Activated CD4-positive, alpha-beta memory T cell treated with anti-CD3 and anti-CD28 coated beads for 36 hours (primary cell): ENCODE results near the gene DAB2IP. TPM values are rescaled to one million over a fixed set of nuclear protein-coding genes. Genes with fewer than 3 reads are reported as not detected.

Source experiments
- CTCF ChIA-PET: fragments of 350-600 bp; sonication (Branson Sonifier 250); formaldehyde crosslinking; loops from one replicate; lab custom pipeline; 2021; ENCODE audit warnings: antibody characterized with exemption, inconsistent platforms; lab: Charles Lee
- POLR2A ChIA-PET: fragments of 350-600 bp; sonication (Branson Sonifier 250); formaldehyde crosslinking; loops from one replicate; lab custom pipeline; 2021; ENCODE audit warnings: antibody characterized with exemption; lab: Charles Lee
- DNase-seq: peaks from one replicate; pipeline ENCODE4 v3.0.0-alpha.2; 2020
- H3K27ac Mint-ChIP-seq: one replicate; pipeline ENCODE4 v1.8.0; 2021; ENCODE audit warnings: mixed read lengths
- H3K27me3 Mint-ChIP-seq: one replicate; pipeline ENCODE4 v1.8.0; 2021; ENCODE audit warnings: mixed read lengths
- H3K36me3 Mint-ChIP-seq: one replicate; pipeline ENCODE4 v1.8.0; 2021; ENCODE audit warnings: mixed read lengths
- H3K4me1 Mint-ChIP-seq: one replicate; pipeline ENCODE4 v1.8.0; 2021; ENCODE audit warnings: low read depth, mixed read lengths
- H3K4me3 Mint-ChIP-seq: one replicate; pipeline ENCODE4 v1.8.0; 2021; ENCODE audit warnings: mild to moderate bottlenecking, mixed read lengths
- H3K9me3 Mint-ChIP-seq: one replicate; pipeline ENCODE4 v1.8.0; 2021; ENCODE audit warnings: mixed read lengths
- intact Hi-C: fragments of 100-400 bp; cut with micrococcal nuclease; formaldehyde crosslinking; loops from one replicate; pipeline ENCODE4 v1.15.1; 2023
- total RNA-seq, 2 experiments: library from RNA; stranded (reverse); gene quantifications; one replicate each; pipeline ENCODE4 v1.2.3, GENCODE V29; 2021

DAB2IP gene
- total RNA-seq, 2 experiments from 2014 or later = not detected

DNA sequence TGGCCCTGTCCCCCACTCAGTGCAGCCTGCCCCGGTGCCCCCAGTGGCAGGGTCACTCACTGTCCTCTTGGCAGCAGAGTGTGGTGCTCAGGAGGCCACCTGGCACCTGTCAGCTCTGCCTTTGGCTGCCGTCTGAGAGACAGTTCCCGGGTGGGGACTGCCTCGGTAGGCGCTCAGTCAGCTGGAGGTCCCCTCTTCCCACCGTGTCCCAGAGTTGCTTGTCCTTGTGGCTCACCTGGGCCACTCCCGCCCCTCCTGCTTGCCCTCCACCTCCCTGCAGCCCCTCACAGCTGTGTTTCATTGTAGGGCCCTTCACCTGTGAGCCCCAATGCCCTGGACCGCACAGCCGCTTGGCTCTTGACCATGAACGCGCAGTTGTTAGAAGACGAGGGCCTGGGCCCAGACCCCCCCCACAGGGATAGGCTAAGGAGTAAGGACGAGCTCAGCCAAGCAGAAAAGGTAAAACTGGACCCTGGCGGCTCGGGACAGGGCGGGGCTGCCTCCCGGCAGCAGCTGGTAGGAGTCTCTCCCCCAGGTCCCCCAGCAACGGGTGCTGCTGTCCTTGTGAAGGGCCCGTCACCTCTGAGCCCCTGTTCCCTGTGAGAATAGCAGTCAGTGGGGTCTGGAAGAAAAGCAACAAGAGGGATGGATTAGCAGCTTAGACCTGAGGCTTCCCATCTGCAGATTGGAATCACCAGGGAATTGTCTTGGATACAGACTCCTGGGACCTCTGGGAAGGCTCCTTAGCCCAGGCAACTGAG lies 122.7 kb downstream of the DAB2IP start:
- Mint-ChIP-seq H3K4me1 (no peaks in the 10 kb centered on the region), H3K36me3 (no peaks in the 10 kb centered on the region), H3K4me3 (no peak overlapping the region), H3K27me3 (no peaks in the 10 kb centered on the region), H3K27ac (no peak overlapping the region), H3K9me3 (peaks cover 3% of the 10 kb centered on the region)
- ChIA-PET CTCF (interaction anchor here (1.1 kb wide), 1 partner anchor 224 kb away, joined by 3 read pairs; no protein-coding TSS in a partner anchor), POLR2A (no interaction called here)
- no peak for DNase-seq
- intact Hi-C loops = no loop called here

DNA sequence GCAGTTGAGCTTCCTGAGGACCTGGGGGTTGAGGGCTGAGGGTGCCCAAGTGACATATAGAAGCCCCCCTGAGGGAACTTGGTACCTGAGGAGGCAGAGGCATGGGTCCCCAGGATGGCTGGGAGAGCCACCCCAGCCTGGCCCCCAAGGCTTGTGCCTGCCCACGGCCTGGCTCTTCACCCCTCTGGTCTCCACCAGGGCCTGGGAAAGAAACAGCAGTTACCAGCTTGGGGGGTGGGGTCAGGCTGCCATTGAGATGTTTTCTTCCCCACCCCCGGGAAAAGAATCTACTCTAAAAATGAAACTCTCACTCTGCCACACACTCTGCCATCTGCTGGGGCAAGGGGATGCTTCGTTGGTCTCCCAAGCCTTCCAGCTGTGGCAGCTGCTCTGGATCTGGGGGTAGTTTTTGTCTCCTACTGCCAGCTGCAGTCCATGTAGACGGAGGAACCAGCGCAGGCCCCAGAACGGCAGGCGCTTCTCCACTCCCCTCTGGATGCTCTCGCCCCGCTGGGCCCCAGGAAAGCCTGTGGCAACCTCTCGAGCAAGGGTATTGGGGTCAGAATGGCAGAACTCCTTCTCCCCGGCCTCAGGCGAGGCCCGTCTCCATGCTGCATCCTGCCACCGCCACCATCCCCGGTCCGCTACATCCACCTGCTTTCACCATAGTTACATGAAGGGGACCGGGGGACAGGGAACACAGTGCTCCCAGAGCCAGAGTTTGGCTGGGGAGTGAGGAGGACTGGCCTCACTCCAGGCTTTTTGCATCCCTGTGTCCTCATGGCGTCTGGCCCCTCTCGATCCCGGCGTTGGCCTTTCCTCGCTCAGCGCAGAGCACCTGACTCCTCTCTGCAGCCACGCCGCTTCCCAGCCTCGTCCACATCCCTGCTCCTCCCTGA lies 123.5 kb downstream of the DAB2IP start:
- peaks cover 3% of the 10 kb centered on the region for H3K9me3 Mint-ChIP-seq
- H3K4me3 Mint-ChIP-seq = no peak overlapping the region
- no peaks in the 10 kb centered on the region for H3K36me3 Mint-ChIP-seq
- intact Hi-C loops = no loop called here
- ChIA-PET POLR2A (no interaction called here), CTCF (interaction anchor here (1.1 kb wide), 1 partner anchor 225 kb away, joined by 3 read pairs; no protein-coding TSS in a partner anchor)
- peak; percentile 6 for DNase-seq
- peaks cover 2% of the 10 kb centered on the region for H3K27me3 Mint-ChIP-seq
- H3K27ac Mint-ChIP-seq = no peak overlapping the region
- no peaks in the 10 kb centered on the region for H3K4me1 Mint-ChIP-seq

DNA sequence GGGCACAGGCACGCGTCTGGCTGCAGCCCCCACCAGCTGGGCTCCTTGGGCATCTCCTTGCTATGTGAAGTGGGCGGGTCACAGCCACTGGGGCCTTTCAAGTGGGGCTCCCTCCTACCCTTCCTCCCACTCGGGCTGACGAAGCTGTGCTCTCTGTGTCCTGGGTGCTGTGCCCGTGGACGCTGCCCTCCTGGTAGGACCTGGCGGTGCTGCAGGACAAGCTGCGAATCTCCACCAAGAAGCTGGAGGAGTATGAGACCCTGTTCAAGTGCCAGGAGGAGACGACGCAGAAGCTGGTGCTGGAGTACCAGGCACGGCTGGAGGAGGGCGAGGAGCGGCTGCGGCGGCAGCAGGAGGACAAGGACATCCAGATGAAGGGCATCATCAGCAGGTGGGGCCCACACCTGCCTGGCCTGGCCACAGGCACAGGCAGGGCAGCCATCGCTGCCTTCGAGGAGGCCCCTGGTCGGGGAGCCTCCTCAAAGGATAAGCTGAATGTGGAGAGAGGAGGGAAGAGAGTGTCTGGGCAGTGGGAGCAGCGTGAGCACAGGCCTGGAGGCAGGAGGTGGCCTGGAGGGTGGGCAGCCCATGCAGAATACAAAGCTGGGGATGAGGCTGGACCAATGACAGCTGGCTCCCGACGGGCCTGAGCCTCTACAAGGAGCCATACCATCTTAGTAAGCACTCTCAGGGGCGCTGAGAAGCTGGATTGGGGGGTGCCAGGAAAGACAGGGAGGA lies 124.7 kb downstream of the DAB2IP start:
- no peak overlapping the region for H3K4me3 Mint-ChIP-seq
- intact Hi-C loops = no loop called here
- H3K27ac Mint-ChIP-seq = no peak overlapping the region
- H3K9me3 Mint-ChIP-seq = peaks cover 3% of the 10 kb centered on the region
- H3K36me3 Mint-ChIP-seq = no peaks in the 10 kb centered on the region
- POLR2A ChIA-PET = no interaction called here
- CTCF ChIA-PET = no interaction called here
- no peaks in the 10 kb centered on the region for H3K4me1 Mint-ChIP-seq
- DNase-seq = peak; percentile 7
- peaks cover 5% of the 10 kb centered on the region for H3K27me3 Mint-ChIP-seq

DNA sequence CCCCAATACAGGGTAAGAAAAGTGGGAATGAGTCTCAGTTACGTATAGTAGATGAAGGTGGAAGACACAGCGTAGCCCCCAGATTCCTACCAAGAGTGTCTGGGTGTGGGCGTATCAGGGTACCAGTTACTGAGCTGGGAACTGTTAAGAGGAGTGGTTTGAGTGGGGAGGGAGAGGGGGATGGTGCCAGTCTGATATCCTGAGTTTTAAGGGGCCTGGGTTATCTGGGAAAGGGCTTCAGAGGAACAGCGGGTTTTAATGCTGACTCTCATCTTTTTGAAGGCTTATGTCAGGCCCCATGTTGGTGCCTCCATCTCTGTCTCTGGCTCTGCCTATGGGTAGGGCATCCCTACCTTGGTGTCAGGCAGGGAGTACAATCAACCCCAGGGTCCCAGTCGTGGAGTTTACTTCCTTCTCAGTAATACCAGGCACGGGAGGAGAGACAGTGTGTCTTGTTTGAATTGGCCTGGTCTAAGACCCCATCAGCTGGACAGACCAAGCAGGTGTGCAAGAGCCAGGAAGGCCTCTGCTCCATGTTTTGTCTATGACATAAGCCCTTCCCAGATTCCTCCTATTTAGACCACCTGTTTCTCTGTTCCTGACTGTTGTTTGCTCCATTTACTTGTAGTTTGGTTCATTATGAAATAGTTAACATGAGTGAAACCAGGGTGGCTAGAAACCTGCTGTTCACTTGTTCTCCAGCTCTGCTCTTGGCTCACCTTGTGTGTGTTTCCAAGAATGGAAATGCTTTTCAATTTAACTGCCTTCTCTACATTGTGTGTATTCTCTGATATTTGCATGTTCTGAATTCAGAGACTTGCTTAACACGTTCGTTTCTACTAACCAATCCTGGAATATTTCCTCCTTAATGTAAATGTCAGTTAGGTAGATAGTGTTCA lies 125.6 kb downstream of the DAB2IP start:
- Mint-ChIP-seq H3K4me3 (no peak overlapping the region), H3K9me3 (peaks cover 3% of the 10 kb centered on the region), H3K36me3 (no peaks in the 10 kb centered on the region), H3K27me3 (peaks cover 5% of the 10 kb centered on the region), H3K4me1 (no peaks in the 10 kb centered on the region), H3K27ac (no peak overlapping the region)
- CTCF ChIA-PET = no interaction called here
- POLR2A ChIA-PET = no interaction called here
- DNase-seq = peak; percentile 4
- intact Hi-C loops = no loop called here

DNA sequence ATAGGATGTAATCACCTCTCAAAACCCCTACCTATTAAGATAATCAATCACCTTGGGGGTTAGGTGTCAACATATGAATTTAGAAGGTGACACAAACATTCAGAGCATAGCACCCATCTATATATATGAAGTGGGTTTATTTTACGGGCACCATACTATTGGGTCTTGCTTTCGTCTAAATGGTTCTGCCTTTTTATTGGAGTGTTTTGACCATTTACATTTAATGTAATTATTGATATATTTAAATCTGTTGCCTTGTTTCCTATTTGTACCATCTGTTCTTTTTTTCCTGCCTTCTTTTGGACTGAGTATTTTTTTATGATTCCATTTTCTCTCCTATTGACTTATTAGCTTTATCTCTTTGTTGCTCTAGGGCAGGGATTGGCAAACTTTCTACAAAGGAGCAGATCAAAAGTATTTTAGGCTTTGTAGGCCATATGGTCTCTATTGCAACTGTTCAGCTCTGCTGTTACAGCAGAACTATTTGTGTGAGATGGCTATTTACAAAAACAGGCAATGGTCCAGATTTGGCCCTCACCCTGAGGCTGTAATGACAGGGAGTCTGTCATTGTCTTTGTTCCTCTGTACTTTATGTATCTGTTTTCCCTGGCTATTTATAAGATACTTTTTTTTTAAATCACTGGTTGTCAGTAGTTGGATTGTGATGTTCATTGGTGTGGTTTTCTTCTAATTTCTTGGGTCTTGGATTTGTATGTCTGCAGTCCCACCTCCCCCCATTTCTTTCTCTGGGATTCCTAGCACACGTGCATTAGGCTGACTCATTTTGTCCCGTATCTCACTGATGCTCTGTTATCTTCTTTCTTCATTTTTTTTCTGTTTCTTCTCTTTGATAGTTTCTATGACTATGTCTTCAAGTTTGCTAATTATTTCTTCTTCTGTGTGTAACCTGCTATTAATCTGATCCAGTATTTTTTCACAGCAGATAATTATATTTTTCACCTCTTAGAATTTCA lies 127.1 kb downstream of the DAB2IP start:
- H3K36me3 Mint-ChIP-seq = no peaks in the 10 kb centered on the region
- intact Hi-C loops = no loop called here
- DNase-seq = no peak
- no peak overlapping the region for H3K4me3 Mint-ChIP-seq
- ChIA-PET POLR2A (interaction anchor here (0.6 kb wide), 1 partner anchor 442 kb away, joined by 3 read pairs; no protein-coding TSS in a partner anchor), CTCF (no interaction called here)
- peaks cover 5% of the 10 kb centered on the region for H3K27me3 Mint-ChIP-seq
- no peaks in the 10 kb centered on the region for H3K4me1 Mint-ChIP-seq
- peaks cover 3% of the 10 kb centered on the region for H3K9me3 Mint-ChIP-seq
- H3K27ac Mint-ChIP-seq = no peak overlapping the region

DNA sequence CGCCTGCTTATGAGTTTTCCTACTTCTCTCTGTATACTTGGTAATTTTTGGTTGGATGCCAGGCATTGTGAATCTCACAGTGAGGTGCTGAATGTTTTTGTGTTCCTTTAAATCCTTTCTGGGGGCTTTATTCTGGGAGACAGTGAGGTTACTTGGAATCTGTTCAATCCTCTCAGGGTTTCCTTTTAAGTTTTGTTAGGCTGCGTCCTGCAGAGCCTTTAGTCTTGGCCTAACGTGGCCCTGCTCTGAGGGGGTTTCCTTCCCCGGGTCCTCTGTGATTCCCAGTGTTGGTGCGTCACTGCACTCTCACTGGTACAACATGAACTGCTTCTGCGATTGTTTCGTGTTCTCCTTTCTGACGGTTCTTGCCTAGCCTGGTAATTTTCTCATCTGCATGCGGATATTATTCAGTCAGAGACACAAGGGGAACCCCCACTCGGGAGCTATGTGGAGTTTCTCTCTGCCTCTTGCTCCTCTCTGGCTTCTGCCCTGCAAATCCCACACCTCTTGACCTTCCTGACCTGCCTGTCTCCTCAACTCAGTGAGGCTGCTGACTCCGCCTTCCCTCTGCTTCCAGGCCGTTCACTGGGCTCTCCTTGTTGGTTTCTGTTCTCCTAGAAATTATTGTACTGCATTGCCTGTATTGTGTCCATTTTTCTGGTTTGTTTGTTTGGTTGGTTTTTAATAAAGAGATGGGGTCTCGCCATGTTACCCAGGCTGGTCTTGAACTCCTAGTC lies 128.1 kb downstream of the DAB2IP start:
- H3K36me3 Mint-ChIP-seq = no peaks in the 10 kb centered on the region
- no peak overlapping the region for H3K27ac Mint-ChIP-seq
- ChIA-PET POLR2A (no interaction called here), CTCF (no interaction called here)
- H3K4me3 Mint-ChIP-seq = no peak overlapping the region
- intact Hi-C loops = no loop called here
- H3K9me3 Mint-ChIP-seq = peaks cover 3% of the 10 kb centered on the region
- H3K27me3 Mint-ChIP-seq = peaks cover 5% of the 10 kb centered on the region
- no peak for DNase-seq
- H3K4me1 Mint-ChIP-seq = no peaks in the 10 kb centered on the region

DNA sequence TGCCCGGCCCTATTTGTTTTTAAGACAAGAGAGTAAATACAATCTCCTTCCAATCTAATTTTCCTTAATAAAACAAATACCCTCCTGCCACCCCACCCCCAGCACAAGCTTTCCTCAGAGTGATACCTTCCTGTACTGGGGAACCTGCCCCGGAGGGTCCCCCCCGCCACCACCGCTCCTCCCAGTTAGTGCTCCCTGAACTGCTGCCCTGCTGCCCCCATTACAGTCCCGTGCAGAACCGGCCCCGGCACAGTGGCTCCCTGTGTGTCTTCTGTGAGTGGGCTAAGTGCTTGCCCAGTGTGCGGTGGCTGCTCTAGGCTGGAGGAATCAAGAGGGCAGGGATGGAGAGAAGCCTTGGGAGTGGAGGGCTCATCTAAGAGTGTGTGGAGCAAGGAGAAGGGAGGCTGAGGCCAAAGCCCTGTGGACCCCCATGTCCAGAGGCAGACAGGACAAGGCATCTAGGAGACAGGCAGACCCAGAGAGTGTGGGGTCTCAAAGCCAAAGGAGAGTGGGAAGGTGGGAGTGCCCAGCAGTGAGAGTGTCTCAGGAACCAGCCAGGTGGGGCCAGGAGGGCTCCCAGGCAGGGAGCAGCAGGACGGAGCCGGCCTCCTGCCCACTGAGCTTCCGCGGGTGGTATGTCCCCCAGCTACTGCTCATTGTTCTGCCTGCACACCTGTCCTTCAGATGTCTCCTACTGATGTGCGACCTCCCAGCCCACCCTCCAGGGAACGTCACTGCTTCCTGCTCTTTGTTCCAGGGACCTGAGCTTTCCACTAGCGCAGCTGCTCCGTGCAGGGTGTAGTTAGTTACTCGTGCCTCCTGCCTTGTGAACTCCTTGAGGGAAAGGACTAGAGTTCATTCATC lies 129.0 kb downstream of the DAB2IP start:
- ChIA-PET CTCF (no interaction called here), POLR2A (no interaction called here)
- H3K27me3 Mint-ChIP-seq = peaks cover 5% of the 10 kb centered on the region
- no peaks in the 10 kb centered on the region for H3K4me1 Mint-ChIP-seq
- H3K27ac Mint-ChIP-seq = no peak overlapping the region
- peaks cover 3% of the 10 kb centered on the region for H3K9me3 Mint-ChIP-seq
- no peaks in the 10 kb centered on the region for H3K36me3 Mint-ChIP-seq
- H3K4me3 Mint-ChIP-seq = no peak overlapping the region
- DNase-seq = peak; percentile 5
- intact Hi-C loops = no loop called here

DNA sequence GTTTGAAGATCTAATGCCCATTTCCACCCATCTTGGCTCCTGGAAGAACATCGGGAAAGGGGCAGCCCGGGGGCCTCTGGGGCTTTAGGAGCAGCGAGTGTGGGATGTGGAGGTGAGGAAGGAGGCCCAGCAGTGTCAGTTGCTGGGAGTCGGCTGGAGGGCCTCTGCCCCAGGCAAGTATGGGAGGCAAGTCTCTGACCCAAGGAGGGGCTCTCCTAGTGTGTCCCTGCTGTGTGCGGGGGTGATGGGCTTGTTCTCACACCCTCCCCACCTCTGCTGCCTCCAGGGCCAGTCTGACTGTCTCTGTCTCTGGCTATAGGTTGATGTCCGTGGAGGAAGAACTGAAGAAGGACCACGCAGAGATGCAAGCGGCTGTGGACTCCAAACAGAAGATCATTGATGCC lies 129.7 kb downstream of the DAB2IP start:
- no peaks in the 10 kb centered on the region for H3K36me3 Mint-ChIP-seq
- H3K4me1 Mint-ChIP-seq = no peaks in the 10 kb centered on the region
- intact Hi-C loops = no loop called here
- ChIA-PET POLR2A (no interaction called here), CTCF (no interaction called here)
- DNase-seq = no peak
- H3K4me3 Mint-ChIP-seq = no peak overlapping the region
- no peak overlapping the region for H3K27ac Mint-ChIP-seq
- peaks cover 5% of the 10 kb centered on the region for H3K27me3 Mint-ChIP-seq
- peaks cover 3% of the 10 kb centered on the region for H3K9me3 Mint-ChIP-seq

DNA sequence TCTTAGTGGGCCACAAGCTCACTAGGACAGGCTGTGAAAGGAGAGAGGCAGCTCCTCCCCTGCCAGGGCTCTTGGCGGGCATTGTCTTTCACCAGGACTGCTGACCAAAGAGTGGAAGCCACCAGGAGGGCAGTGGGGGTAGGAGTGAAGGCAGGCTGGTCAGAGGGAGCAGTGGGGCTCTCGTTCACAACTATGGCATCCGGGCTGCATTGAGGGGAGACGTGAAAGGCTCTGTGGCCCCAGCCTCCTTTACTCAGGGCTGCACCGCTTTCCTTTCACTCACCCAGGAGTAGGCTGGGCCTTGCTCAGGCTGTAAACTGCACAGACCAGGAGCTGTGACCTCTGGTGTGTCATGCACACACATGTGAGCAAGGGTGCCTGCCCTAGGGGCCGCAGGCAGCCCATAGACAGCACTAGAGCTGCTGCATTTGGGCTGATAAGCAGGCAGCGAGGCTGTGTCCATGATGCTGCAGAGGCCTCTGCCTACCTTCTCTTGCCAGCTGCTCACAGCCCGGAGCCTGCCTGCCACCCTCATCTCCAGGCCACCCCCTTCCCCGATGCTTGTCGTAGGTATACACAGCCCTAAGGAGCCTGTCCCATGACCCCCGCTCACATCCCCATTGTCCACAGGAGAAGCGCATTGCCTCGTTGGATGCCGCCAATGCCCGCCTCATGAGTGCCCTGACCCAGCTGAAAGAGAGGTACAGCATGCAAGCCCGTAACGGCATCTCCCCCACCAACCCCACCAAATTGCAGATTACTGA lies 130.4 kb downstream of the DAB2IP start:
- Mint-ChIP-seq H3K9me3 (peaks cover 3% of the 10 kb centered on the region), H3K4me3 (no peak overlapping the region), H3K27ac (no peak overlapping the region), H3K36me3 (no peaks in the 10 kb centered on the region), H3K4me1 (no peaks in the 10 kb centered on the region), H3K27me3 (peaks cover 7% of the 10 kb centered on the region)
- ChIA-PET CTCF (no interaction called here), POLR2A (no interaction called here)
- intact Hi-C loops = no loop called here
- peak; percentile 4 for DNase-seq
